H1 (cell line): ENCODE data around the gene IL7R. TPM values are rescaled to one million over a fixed set of nuclear protein-coding genes. Genes with fewer than 3 reads are reported as not detected.

Source experiments
- CTCF ChIA-PET: fragments of 300-600 bp; sonication (Branson Sonifier 250); formaldehyde crosslinking; loops from one replicate; lab custom pipeline; 2021; ENCODE audit not compliant: partially characterized antibody; lab: Charles Lee
- POLR2A ChIA-PET: fragments of 300-600 bp; sonication (Branson Sonifier 250); formaldehyde crosslinking; loops from one replicate; lab custom pipeline; 2021; ENCODE audit warnings: inconsistent platforms; ENCODE audit not compliant: partially characterized antibody; lab: Charles Lee
- DNase-seq, 2 experiments: peaks; one replicate each; pipeline versions ENCODE4 v3.0.0 to v3.0.0-alpha.2; 2010 to 2022; ENCODE audit warnings: low spot score in 2 of 2, low read depth in 1 of 2, mixed read lengths in 1 of 2
- FAIRE-seq: peaks from 2 replicates; lab custom pipeline; 2011; peaks lifted over from hg19 to GRCh38; lab: Jason Lieb, UNC
- H2AFZ ChIP-seq: 2 replicates; pipeline ENCODE4 v1.8.1; 2012; ENCODE audit warnings: low read length, inconsistent platforms
- H2AK5ac ChIP-seq: 2 replicates; pipeline ENCODE4 v1.6.1; 2013; ENCODE audit warnings: low read depth, low read length
- H2BK120ac ChIP-seq: replicated peaks from 2 replicates; pipeline ENCODE3; 2013; ENCODE audit warnings: low read depth, low read length, inconsistent platforms
- H2BK12ac ChIP-seq: 2 replicates; pipeline ENCODE4 v1.6.1; 2013; ENCODE audit warnings: low read depth, low read length
- H2BK15ac ChIP-seq: 2 replicates; pipeline ENCODE4 v1.6.1; 2013; ENCODE audit warnings: low read length
- H2BK20ac ChIP-seq: 2 replicates; pipeline ENCODE4 v1.6.1; 2013; ENCODE audit warnings: low read length
- H2BK5ac ChIP-seq: 2 replicates; pipeline ENCODE4 v1.6.1; 2013; ENCODE audit warnings: low read depth, low read length
- H3K14ac ChIP-seq: 2 replicates; pipeline ENCODE4 v1.6.1; 2013; ENCODE audit warnings: inconsistent platforms; ENCODE audit not compliant: insufficient read length
- H3K18ac ChIP-seq: 2 replicates; pipeline ENCODE4 v1.6.1; 2013; ENCODE audit warnings: low read length; ENCODE audit errors: extremely low read depth
- H3K23ac ChIP-seq: 2 replicates; pipeline ENCODE4 v1.6.1; 2013; ENCODE audit warnings: inconsistent platforms; ENCODE audit not compliant: insufficient read length
- H3K23me2 ChIP-seq: 2 replicates; pipeline ENCODE4 v1.6.1; 2013; ENCODE audit warnings: low read depth, low read length
- H3K27ac ChIP-seq: 2 replicates; pipeline ENCODE4 v1.6.1; 2011; ENCODE audit warnings: low read depth, low read length, inconsistent platforms
- H3K27me3 ChIP-seq, 4 experiments: replicated peaks in 1 of 4; 1 replicate in 1 of 4; 2 replicates in 3 of 4; pipeline versions ENCODE4 v1.6.1 to v1.8.1; 2011 to 2013; ENCODE audit warnings: low read length in 3 of 4, mild to moderate bottlenecking in 3 of 4, inconsistent platforms in 2 of 4, mixed read lengths in 2 of 4, moderate library complexity in 1 of 4; ENCODE audit not compliant: control insufficient read depth in 3 of 4, insufficient read depth in 3 of 4; ENCODE audit errors: extremely low read depth in 1 of 4
- H3K36me3 ChIP-seq, 4 experiments: 2 replicates each; pipeline versions ENCODE4 v1.6.1 to v1.8.1; 2011 to 2013; ENCODE audit warnings: mild to moderate bottlenecking in 4 of 4, low read length in 3 of 4, moderate library complexity in 2 of 4, control low read depth in 1 of 4, inconsistent platforms in 1 of 4; ENCODE audit not compliant: insufficient read depth in 4 of 4, control insufficient read depth in 2 of 4
- H3K4ac ChIP-seq: replicated peaks from 2 replicates; pipeline ENCODE3; 2013; ENCODE audit warnings: low read length, low read depth, mixed read lengths, inconsistent platforms; ENCODE audit not compliant: insufficient read length
- H3K4me1 ChIP-seq, 4 experiments: replicated peaks in 1 of 4; 1 replicate in 1 of 4; 2 replicates in 3 of 4; pipeline versions ENCODE4 v1.6.1 to v1.8.1; 2011 to 2013; ENCODE audit warnings: low read length in 3 of 4, inconsistent platforms in 2 of 4, mixed read lengths in 1 of 4; ENCODE audit not compliant: insufficient read depth in 4 of 4, control insufficient read depth in 3 of 4
- H3K4me2 ChIP-seq, 2 experiments: 2 replicates each; pipeline versions ENCODE4 v1.6.1 to v1.8.1; 2011 to 2013; ENCODE audit warnings: low read depth in 2 of 2, low read length in 2 of 2, control low read depth in 1 of 2, inconsistent platforms in 1 of 2, mild to moderate bottlenecking in 1 of 2; ENCODE audit not compliant: insufficient read depth in 1 of 2
- H3K4me3 ChIP-seq, 4 experiments: fragments of 200-600, 300-600 bp in 1 of 4; sonication (generic), shearing (Covaris generic), sonication (Bioruptor Twin) in 1 of 4; 2 replicates each; pipeline versions ENCODE4 v1.5.1 to v1.8.1; 2011 to 2016; ENCODE audit warnings: low read length in 4 of 4, low read depth in 3 of 4, control low read depth in 2 of 4, inconsistent platforms in 2 of 4, mild to moderate bottlenecking in 2 of 4, mixed read lengths in 1 of 4, moderate library complexity in 1 of 4; ENCODE audit not compliant: insufficient read depth in 2 of 4; ENCODE audit errors: extremely low read depth in 1 of 4
- H3K56ac ChIP-seq: replicated peaks from 2 replicates; pipeline ENCODE3; 2013; ENCODE audit warnings: low read depth, mild to moderate bottlenecking, mixed read lengths, low read length, inconsistent platforms; ENCODE audit not compliant: insufficient read length
- H3K79me1 ChIP-seq: 2 replicates; pipeline ENCODE4 v1.6.1; 2013; ENCODE audit warnings: low read depth, low read length, control low read depth
- H3K79me2 ChIP-seq, 2 experiments: 2 replicates each; pipeline versions ENCODE4 v1.6.1 to v1.8.1; 2012 to 2013; ENCODE audit warnings: low read length in 2 of 2, mild to moderate bottlenecking in 2 of 2, inconsistent platforms in 1 of 2; ENCODE audit not compliant: insufficient read depth in 2 of 2, control insufficient read depth in 1 of 2
- H3K9ac ChIP-seq, 4 experiments: replicated peaks in 1 of 4; 1 replicate in 1 of 4; 2 replicates in 3 of 4; pipeline versions ENCODE4 v1.6.1 to v1.8.1; 2011 to 2013; ENCODE audit warnings: low read depth in 3 of 4, low read length in 3 of 4, control low read depth in 2 of 4, mild to moderate bottlenecking in 2 of 4, moderate library complexity in 2 of 4, inconsistent platforms in 1 of 4; ENCODE audit errors: extremely low read depth in 1 of 4
- H3K9me3 ChIP-seq, 2 experiments: 2 replicates each; pipeline versions ENCODE4 v1.6.1 to v1.8.1; 2012 to 2013; ENCODE audit warnings: mild to moderate bottlenecking in 2 of 2, moderate library complexity in 2 of 2, control low read depth in 1 of 2, inconsistent platforms in 1 of 2, low read depth in 1 of 2, low read length in 1 of 2, mixed read lengths in 1 of 2; ENCODE audit not compliant: insufficient read depth in 2 of 2
- H4K20me1 ChIP-seq, 2 experiments: replicated peaks in 1 of 2; 2 replicates each; pipeline versions ENCODE3 to v1.8.1; 2011 to 2013; ENCODE audit warnings: inconsistent platforms in 2 of 2, low read length in 2 of 2, mild to moderate bottlenecking in 1 of 2; ENCODE audit not compliant: insufficient read depth in 2 of 2, control insufficient read depth in 1 of 2
- H4K5ac ChIP-seq: 2 replicates; pipeline ENCODE4 v1.6.1; 2013; ENCODE audit warnings: low read length, low read depth, mixed read lengths, inconsistent platforms; ENCODE audit not compliant: insufficient read length
- H4K8ac ChIP-seq: 2 replicates; pipeline ENCODE4 v1.8.0; 2013; ENCODE audit warnings: mild to moderate bottlenecking, moderate library complexity, low read length, inconsistent platforms; ENCODE audit not compliant: insufficient read depth; ENCODE audit errors: extremely low read depth
- H4K91ac ChIP-seq: replicated peaks from 2 replicates; pipeline ENCODE3; 2013; ENCODE audit warnings: low read length, mixed read lengths, inconsistent platforms; ENCODE audit not compliant: insufficient read length
- EZH2 ChIP-seq: fragments of 200-600 bp; sonication (generic); IDR thresholded peaks from 2 replicates; pipeline ENCODE4 v1.7.1; 2012; ENCODE audit warnings: low read depth, mild to moderate bottlenecking, moderate library complexity, low read length, inconsistent platforms; ENCODE audit not compliant: severe bottlenecking
- GABPA ChIP-seq: IDR thresholded peaks from 2 replicates; pipeline ENCODE4 v1.6.1; 2011; ENCODE audit warnings: mild to moderate bottlenecking, low read length, moderate library complexity, borderline replicate concordance; ENCODE audit not compliant: insufficient read depth
- JUN ChIP-seq: IDR thresholded peaks from 2 replicates; pipeline ENCODE4 v1.6.1; 2011; ENCODE audit warnings: low read depth, mild to moderate bottlenecking, improper control_type of control experiment, low read length
- SAP30 ChIP-seq: fragments of 300-600 bp; sonication (generic); IDR thresholded peaks from 2 replicates; pipeline ENCODE4 v1.7.1; 2012; ENCODE audit warnings: low read length, moderate library complexity, mild to moderate bottlenecking, inconsistent platforms; ENCODE audit not compliant: insufficient read depth, insufficient replicate concordance
- SP4 ChIP-seq: IDR thresholded peaks from 2 replicates; pipeline ENCODE4 v1.6.1; 2012; ENCODE audit warnings: low read length, inconsistent platforms
- TAF7 ChIP-seq: optimal IDR thresholded peaks from 2 replicates; pipeline ENCODE3; 2011; ENCODE audit warnings: low read depth, mild to moderate bottlenecking, inconsistent platforms, low read length, moderate library complexity, borderline replicate concordance
- TEAD4 ChIP-seq: IDR thresholded peaks from 2 replicates; pipeline ENCODE4 v1.6.1; 2012; ENCODE audit warnings: low read depth, low read length, inconsistent platforms, mixed read lengths
- polyA plus RNA-seq, 7 experiments: library from polyadenylated mRNA; depleted of rRNA in 3 of 7; stranded (reverse) in 5 of 7; unstranded in 2 of 7; fragments of >200 nt in 5 of 7; fragments of 200-250 nt in 2 of 7; gene quantifications; 1 replicate in 5 of 7; 2 replicates in 1 of 7; 4 replicates in 1 of 7; pipeline versions ENCODE4 v1.2.1 to v1.2.3, GENCODE V29; 2011 to 2013; ENCODE audit warnings: missing spikeins in 2 of 7, mixed read lengths in 2 of 7
- total RNA-seq: library from RNA; stranded (reverse); fragmentation: NEBNext Ultra II Directional; extraction: Animal tissue kit (Norgen Biotek cat#: 25700); gene quantifications from 2 replicates; pipeline ENCODE4 v1.2.1, GENCODE V29; 2021
- TF ChIP-seq, protein P1 (sequence below): IDR thresholded peaks from 2 replicates; pipeline ENCODE4 v1.6.1; 2012; ENCODE audit warnings: inconsistent platforms

The IL7R gene
- total and polyA plus RNA-seq, 2 of the 8 experiments (the other 6 are each of a cell fraction or from before 2014, with no cell fraction given), result not detected

DNA sequence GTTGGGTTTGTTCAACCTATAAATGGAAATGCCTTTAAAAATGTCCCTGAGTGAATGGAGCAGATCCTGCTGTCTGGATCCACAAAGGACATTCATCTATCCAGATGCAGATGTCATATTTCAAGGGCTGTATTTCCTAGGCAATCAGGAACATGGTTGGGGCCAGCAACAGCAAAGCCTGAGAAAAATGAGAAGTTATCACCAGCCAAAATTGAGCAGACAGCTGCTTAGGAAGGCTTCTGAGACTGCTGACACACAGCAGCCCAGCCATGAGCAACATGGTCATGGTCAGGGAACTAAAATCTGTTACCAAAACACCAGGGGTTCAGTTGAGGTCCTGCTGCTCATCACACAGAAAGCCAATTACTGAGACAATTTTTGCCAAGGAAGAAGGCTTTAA is 9.2 kb upstream of the IL7R start:
- CTCF ChIA-PET, result no interaction called here
- H2AK5ac ChIP-seq, result no peak overlapping the region
- no peaks in the 10 kb centered on the region for H3K79me1 ChIP-seq
- no peak overlapping the region for H4K8ac ChIP-seq
- POLR2A ChIA-PET, result no interaction called here
- H3K27ac ChIP-seq, result no peak overlapping the region
- H3K9ac ChIP-seq, result no peak overlapping the region
- H4K20me1 ChIP-seq, result no peaks in the 10 kb centered on the region
- TF ChIP-seq SP4, result no peak
- no peak for TF ChIP-seq TEAD4
- TF ChIP-seq TAF7, result no peak
- TF ChIP-seq JUN, result no peak
- TF ChIP-seq SAP30, result no peak
- TF ChIP-seq GABPA, result no peak
- TF ChIP-seq, protein P1, sequence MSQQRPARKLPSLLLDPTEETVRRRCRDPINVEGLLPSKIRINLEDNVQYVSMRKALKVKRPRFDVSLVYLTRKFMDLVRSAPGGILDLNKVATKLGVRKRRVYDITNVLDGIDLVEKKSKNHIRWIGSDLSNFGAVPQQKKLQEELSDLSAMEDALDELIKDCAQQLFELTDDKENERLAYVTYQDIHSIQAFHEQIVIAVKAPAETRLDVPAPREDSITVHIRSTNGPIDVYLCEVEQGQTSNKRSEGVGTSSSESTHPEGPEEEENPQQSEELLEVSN, result no peak
- TF ChIP-seq EZH2, result no peak
- H2BK5ac ChIP-seq, result no peak overlapping the region
- no peak overlapping the region for H3K14ac ChIP-seq
- H2BK12ac ChIP-seq, result no peak overlapping the region
- no peak overlapping the region for H2BK15ac ChIP-seq
- H3K4ac ChIP-seq, result no peak overlapping the region
- H4K5ac ChIP-seq, result no peak overlapping the region
- H2AFZ ChIP-seq, result no peak overlapping the region
- no peaks in the 10 kb centered on the region; a peak in 1 of 8 replicates for H3K36me3 ChIP-seq
- H4K91ac ChIP-seq, result no peak overlapping the region
- H3K23me2 ChIP-seq, result no peaks in the 10 kb centered on the region
- no peak overlapping the region for H3K4me3 ChIP-seq
- H3K4me1 ChIP-seq, result no peaks in the 10 kb centered on the region
- H3K9me3 ChIP-seq, result peaks cover 26 to 33% of the 10 kb centered on the region in 2 experiments
- DNase-seq (no peak), FAIRE-seq (no peak)
- no peaks in the 10 kb centered on the region for H3K27me3 ChIP-seq
- H2BK120ac ChIP-seq, result no peak overlapping the region
- no peak overlapping the region for H3K4me2 ChIP-seq
- H3K56ac ChIP-seq, result no peak overlapping the region
- no peak overlapping the region for H3K18ac ChIP-seq
- H3K23ac ChIP-seq, result no peak overlapping the region
- no peaks in the 10 kb centered on the region for H3K79me2 ChIP-seq
- no peak overlapping the region for H2BK20ac ChIP-seq
